Activated B cell treated with CpG ODN at 0.5 μM for 24 hours (primary cell): ENCODE results near the gene FEM1B. TPM values are rescaled to one million over a fixed set of nuclear protein-coding genes. Genes with fewer than 3 reads are reported as not detected.

Experiments
- ATAC-seq: fragments of 200-7000 bp; cut with Tn5 transposase; one replicate; pipeline ENCODE4 v1.10.0; 2021; ENCODE audit warnings: low read depth, mild to moderate bottlenecking, moderate library complexity
- CTCF ChIA-PET: fragments of 350-600 bp; sonication (Branson Sonifier 250); formaldehyde crosslinking; loops from one replicate; lab custom pipeline; 2021; ENCODE audit warnings: antibody characterized with exemption; lab: Charles Lee
- POLR2A ChIA-PET: fragments of 350-600 bp; sonication (Branson Sonifier 250); formaldehyde crosslinking; loops from one replicate; lab custom pipeline; 2021; ENCODE audit warnings: antibody characterized with exemption; lab: Charles Lee
- DNase-seq: peaks from one replicate; pipeline ENCODE4 v3.0.0; 2022
- H3K27ac Mint-ChIP-seq: one replicate; pipeline ENCODE4 v1.8.0; 2020; ENCODE audit warnings: mixed read lengths
- H3K27me3 Mint-ChIP-seq: one replicate; pipeline ENCODE4 v1.8.0; 2021; ENCODE audit warnings: mixed read lengths
- H3K36me3 Mint-ChIP-seq: one replicate; pipeline ENCODE4 v1.8.0; 2021; ENCODE audit warnings: low read depth, mixed read lengths
- H3K4me1 Mint-ChIP-seq: one replicate; pipeline ENCODE4 v1.8.0; 2021; ENCODE audit warnings: mixed read lengths
- H3K4me3 Mint-ChIP-seq: one replicate; pipeline ENCODE4 v1.8.0; 2020; ENCODE audit warnings: mild to moderate bottlenecking, mixed read lengths
- H3K9me3 Mint-ChIP-seq: one replicate; pipeline ENCODE4 v1.8.0; 2020; ENCODE audit warnings: mixed read lengths
- intact Hi-C: fragments of 100-400 bp; cut with micrococcal nuclease; formaldehyde crosslinking; loops from one replicate; pipeline ENCODE4 v1.15.1; 2024
- total RNA-seq: library from RNA; stranded (reverse); gene quantifications from 2 replicates; pipeline ENCODE4 v1.2.3, GENCODE V29; 2022
- TF ChIP-seq, protein P1 (sequence below): fragments of 200-600 bp; IDR thresholded peaks from one replicate; pipeline ENCODE4 v1.8.0; 2022; ENCODE audit warnings: antibody characterized with exemption, mild to moderate bottlenecking

The FEM1B gene
- total RNA-seq, 1 donor from 2014 or later = 42.2 TPM

DNA sequence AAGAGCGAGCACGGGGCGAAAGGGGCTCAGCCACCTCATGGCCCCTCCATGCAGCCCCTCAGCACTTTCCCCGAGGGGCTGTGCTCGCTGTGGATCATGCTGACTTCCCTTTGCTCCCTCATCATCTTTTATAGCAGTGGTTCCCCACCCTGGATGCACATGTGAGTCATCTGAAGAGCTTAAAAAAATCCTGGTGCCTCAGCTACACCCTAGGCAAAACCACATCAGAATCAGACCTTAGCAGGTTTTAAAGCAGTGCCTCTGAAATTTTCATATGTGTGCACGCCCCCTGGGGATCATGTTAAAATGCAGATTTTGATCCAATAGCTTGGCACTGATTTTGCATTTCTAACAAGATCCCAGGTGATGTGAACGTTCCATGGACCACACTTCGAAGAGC is 50.9 kb downstream of the FEM1B start:
- Mint-ChIP-seq H3K27me3 (peaks cover 15% of the 10 kb centered on the region), H3K27ac (no peak overlapping the region), H3K4me3 (no peak overlapping the region), H3K36me3 (no peaks in the 10 kb centered on the region), H3K4me1 (no peaks in the 10 kb centered on the region), H3K9me3 (no peaks in the 10 kb centered on the region)
- no peak for DNase-seq
- TF ChIP-seq, protein P1, sequence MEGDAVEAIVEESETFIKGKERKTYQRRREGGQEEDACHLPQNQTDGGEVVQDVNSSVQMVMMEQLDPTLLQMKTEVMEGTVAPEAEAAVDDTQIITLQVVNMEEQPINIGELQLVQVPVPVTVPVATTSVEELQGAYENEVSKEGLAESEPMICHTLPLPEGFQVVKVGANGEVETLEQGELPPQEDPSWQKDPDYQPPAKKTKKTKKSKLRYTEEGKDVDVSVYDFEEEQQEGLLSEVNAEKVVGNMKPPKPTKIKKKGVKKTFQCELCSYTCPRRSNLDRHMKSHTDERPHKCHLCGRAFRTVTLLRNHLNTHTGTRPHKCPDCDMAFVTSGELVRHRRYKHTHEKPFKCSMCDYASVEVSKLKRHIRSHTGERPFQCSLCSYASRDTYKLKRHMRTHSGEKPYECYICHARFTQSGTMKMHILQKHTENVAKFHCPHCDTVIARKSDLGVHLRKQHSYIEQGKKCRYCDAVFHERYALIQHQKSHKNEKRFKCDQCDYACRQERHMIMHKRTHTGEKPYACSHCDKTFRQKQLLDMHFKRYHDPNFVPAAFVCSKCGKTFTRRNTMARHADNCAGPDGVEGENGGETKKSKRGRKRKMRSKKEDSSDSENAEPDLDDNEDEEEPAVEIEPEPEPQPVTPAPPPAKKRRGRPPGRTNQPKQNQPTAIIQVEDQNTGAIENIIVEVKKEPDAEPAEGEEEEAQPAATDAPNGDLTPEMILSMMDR = no peak
- intact Hi-C loops = no loop called here
- no peak for ATAC-seq
- ChIA-PET CTCF (no interaction called here), POLR2A (interaction anchor here (0.7 kb wide), 1 partner anchor 30 kb away, joined by 3 read pairs; no protein-coding TSS in a partner anchor)

DNA sequence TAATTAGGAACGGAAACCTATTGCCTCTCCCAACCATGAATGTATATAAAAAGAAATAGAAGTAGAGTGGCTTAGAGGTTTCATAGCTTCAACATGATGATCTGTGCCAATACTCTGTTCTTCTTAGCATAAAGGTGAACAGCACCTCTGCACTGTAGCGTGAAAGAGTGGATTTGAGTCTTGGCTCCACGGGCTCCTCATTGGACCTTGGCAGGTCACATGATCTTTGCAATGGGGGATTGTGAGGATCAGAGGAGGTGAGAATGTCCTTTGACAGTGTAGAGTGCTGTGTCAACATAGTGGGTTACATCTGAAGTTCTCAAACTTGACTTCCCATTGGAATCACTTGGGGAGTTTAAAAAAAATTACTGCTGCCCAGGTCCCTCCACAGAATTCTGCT is 51.4 kb downstream of the FEM1B start:
- Mint-ChIP-seq H3K4me3 (no peak overlapping the region), H3K36me3 (no peaks in the 10 kb centered on the region), H3K4me1 (no peaks in the 10 kb centered on the region), H3K27me3 (peaks cover 19% of the 10 kb centered on the region), H3K9me3 (no peaks in the 10 kb centered on the region), H3K27ac (no peak overlapping the region)
- TF ChIP-seq, protein P1 = no peak
- no peak for ATAC-seq
- ChIA-PET POLR2A (interaction anchor here (0.7 kb wide), 1 partner anchor 30 kb away, joined by 3 read pairs; no protein-coding TSS in a partner anchor), CTCF (no interaction called here)
- intact Hi-C loops = no loop called here
- no peak for DNase-seq

DNA sequence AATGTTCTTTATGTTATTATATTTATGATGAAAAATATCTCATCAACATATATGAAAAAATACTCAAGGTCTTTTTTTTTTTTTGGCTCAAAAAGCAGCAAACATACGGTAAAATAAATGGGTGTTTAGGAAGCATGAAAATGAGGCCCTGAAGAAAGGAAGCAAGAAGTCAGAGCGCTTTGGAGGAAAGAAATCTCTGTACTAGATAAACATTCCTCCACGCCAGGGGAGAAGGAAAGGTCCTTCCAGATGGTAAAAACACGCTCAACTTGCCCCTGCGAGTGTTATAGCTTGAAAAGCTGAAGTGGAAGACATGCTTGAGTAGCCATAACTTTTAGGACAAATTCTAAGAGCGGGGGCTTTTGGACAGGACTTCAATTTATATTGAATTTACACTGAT is 52.9 kb downstream of the FEM1B start:
- ATAC-seq (no peak), DNase-seq (no peak)
- no peak overlapping the region for H3K27ac Mint-ChIP-seq
- ChIA-PET CTCF (no interaction called here), POLR2A (interaction anchor here (0.6 kb wide), 1 partner anchor 8 kb away, joined by 5 read pairs; no protein-coding TSS in a partner anchor)
- no peaks in the 10 kb centered on the region for H3K9me3 Mint-ChIP-seq
- no peaks in the 10 kb centered on the region for H3K36me3 Mint-ChIP-seq
- H3K27me3 Mint-ChIP-seq = peaks cover 17% of the 10 kb centered on the region
- intact Hi-C loops = no loop called here
- TF ChIP-seq, protein P1 = no peak
- no peak overlapping the region for H3K4me3 Mint-ChIP-seq
- H3K4me1 Mint-ChIP-seq = no peaks in the 10 kb centered on the region

DNA sequence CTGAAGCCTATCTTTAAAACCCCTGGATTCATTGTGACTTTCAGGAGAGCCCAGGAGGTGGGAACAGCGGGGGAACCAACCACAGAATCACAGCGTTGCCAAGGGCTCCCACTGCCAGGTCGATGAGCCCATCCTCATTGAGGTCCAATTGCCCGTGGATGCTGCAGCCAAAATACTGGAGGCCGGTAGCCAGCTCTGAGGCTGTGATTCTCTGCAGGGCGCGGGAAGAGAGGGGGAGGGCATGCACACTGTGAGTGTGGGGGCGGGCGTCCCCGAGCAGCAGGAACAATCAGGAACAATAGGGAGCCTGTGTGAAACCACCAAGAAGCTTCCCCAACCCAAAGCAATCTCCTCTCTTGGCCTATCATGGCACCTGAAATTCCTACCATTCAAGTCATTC is 53.4 kb downstream of the FEM1B start:
- no peak for DNase-seq
- Mint-ChIP-seq H3K27ac (no peak overlapping the region), H3K4me3 (no peak overlapping the region), H3K9me3 (no peaks in the 10 kb centered on the region), H3K36me3 (no peaks in the 10 kb centered on the region), H3K27me3 (peaks cover 17% of the 10 kb centered on the region), H3K4me1 (no peaks in the 10 kb centered on the region)
- no peak for ATAC-seq
- CTCF ChIA-PET = no interaction called here
- POLR2A ChIA-PET = interaction anchor here (0.6 kb wide), 1 partner anchor 8 kb away, joined by 5 read pairs; no protein-coding TSS in a partner anchor
- intact Hi-C loops = no loop called here
- TF ChIP-seq, protein P1 = no peak

DNA sequence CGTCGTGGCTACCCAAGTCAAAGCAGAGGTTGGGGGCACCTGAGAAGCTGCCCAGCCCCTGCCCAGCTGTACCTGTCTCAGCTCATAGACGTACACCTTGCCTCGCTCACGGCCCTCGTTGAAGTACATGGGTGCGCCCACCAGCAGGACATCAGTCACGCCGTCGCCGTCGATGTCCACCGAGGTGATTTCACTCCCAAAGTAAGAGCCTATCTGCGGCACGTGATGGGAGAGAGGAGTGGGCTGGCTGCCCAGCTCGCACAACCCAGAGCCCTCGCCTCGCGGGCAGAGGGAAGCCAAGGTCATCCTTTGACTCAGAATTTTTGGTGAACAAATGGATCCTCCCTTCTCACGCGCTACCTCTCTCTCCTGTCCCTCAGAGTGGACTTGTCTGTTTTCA is 54.7 kb downstream of the FEM1B start:
- no peaks in the 10 kb centered on the region for H3K9me3 Mint-ChIP-seq
- peaks cover 11% of the 10 kb centered on the region for H3K27me3 Mint-ChIP-seq
- TF ChIP-seq, protein P1 = no peak
- H3K4me3 Mint-ChIP-seq = no peak overlapping the region
- ChIA-PET POLR2A (no interaction called here), CTCF (no interaction called here)
- intact Hi-C loops = no loop called here
- H3K27ac Mint-ChIP-seq = no peak overlapping the region
- H3K4me1 Mint-ChIP-seq = no peaks in the 10 kb centered on the region
- no peak for DNase-seq
- no peaks in the 10 kb centered on the region for H3K36me3 Mint-ChIP-seq
- ATAC-seq = no peak
